ENCODE results near the gene TBX2.

Gene TBX2

GRCh38 chr17:61402978-61403800, 3.5 kb downstream of the TBX2 start:
- peak; percentile 55 for DNase-seq

- no peak for DNase-seq
Measured at GRCh38 chr17:61403801-61404662, 4.4 kb downstream of the TBX2 start.

DNA sequence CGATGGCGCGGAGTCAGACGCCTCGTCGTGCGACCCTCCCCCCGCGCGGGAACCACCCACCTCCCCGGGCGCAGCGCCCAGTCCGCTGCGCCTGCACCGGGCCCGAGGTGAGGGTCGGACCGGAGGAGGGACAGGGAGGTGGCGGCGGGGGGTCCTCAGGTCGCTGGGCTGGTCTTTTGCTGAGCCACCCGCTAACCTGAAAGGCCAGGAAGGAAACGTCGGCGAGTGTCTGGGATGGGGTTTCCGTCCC, 4.9 kb downstream of the TBX2 start:
- DNase-seq: no peak

GRCh38 chr17:61404913-61405685, 5.5 kb downstream of the TBX2 start:
- DNase-seq: no peak

GRCh38 chr17:61405686-61406536, 6.3 kb downstream of the TBX2 start:
- DNase-seq: no peak

- DNase-seq: no peak
Measured at GRCh38 chr17:61406537-61406845, 6.8 kb downstream of the TBX2 start.

- no peak for DNase-seq
Measured at GRCh38 chr17:61406971-61407911, 7.6 kb downstream of the TBX2 start.

- DNase-seq: no peak
Measured at GRCh38 chr17:61408151-61409041, 8.8 kb downstream of the TBX2 start.

DNA sequence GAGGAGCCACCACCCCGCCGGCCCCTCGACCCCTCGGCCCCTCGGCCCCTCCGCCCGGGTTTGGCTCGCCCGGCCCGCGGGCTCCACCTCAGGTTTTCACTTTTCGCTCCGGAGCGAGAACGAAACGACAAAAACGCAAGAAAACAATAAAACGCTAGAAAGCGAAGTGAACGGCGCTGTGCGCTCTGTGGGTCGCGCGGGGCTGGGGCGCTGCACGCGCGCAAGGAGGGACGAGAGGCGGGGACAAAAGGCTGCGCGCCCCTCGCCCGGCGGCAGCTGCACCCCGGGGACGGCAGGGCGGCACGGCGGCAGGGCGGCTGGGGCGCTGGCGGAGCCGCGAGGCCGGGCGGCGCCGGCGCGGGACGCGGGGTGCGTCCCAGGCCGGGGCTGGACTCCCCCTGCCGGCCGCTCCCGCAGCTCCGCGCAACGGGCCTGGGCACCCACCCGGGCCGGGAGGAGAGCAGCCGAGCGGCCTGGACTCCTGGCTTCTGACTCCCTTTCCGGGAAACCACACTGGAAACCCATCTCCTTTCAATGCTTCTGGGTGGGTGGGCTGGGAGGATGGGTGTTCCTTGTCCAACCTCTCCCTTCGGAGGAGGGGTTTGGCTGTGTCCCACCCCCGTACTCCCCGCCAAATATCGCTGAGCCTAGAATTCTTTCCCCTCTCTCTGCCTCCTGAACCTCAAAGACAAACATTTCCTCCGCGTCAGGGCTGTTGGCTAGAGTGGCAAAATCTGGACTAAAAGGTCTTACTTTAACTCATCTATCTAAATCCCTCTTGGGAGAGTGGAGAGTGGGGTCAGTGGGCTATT, 9.9 kb downstream of the TBX2 start:
- peak; percentile 69 for DNase-seq

DNA sequence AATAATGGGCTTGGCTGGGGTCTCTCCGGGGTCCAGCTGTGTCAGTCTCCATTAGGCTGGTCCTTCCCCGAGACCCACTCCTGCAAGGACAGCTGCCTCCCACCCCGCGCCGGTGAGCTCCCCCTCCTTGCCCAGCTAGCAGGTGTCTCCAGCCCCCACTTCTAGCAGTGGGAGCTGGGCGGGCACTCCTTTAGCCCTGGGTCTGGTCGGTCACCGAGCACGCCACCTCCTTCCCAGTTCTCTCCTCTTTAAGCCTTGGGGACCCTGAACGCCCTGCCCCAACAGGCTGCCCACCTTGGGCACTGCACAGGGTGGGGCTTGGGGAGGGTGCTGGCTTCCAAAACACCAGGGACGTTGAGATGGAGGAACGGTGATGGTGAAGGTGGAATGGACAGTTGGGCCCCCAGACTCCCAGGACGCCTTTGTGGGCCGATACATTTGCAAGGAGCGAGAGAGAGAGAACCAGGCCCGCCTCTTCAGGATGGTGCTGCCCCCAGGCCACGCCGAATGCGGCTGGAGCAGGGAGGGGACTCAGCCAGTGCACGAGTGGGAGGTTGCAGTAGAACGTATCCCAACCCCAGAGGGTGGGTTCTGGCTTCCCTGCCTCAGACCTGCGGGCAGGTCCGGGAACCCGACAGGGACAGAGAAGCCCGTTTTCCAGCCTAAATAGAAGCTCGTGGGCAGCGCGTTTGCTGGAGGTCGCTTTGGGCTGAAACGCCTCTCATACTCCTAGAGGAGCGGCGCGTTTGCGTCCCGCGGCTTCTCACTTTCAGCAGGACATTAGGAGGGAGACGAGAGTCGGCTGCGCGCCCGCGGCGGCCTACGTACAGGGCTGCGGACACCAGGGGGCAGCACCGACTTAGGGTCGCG, 10.7 kb downstream of the TBX2 start:
- DNase-seq: peak; percentile 55

DNA sequence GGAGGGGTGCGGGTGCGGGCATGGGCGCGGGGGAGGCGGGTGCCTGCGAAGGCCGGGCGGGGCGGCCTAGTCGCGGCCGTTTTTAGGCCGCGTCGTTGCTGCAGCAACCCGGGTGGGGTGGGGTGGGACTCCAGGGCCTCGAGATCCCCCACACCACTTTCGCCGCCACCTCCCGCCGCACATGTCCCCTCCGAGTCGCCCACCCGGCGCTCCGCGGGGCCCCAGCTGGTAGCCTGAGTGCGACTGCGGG, 11.3 kb downstream of the TBX2 start:
- no peak for DNase-seq

DNA sequence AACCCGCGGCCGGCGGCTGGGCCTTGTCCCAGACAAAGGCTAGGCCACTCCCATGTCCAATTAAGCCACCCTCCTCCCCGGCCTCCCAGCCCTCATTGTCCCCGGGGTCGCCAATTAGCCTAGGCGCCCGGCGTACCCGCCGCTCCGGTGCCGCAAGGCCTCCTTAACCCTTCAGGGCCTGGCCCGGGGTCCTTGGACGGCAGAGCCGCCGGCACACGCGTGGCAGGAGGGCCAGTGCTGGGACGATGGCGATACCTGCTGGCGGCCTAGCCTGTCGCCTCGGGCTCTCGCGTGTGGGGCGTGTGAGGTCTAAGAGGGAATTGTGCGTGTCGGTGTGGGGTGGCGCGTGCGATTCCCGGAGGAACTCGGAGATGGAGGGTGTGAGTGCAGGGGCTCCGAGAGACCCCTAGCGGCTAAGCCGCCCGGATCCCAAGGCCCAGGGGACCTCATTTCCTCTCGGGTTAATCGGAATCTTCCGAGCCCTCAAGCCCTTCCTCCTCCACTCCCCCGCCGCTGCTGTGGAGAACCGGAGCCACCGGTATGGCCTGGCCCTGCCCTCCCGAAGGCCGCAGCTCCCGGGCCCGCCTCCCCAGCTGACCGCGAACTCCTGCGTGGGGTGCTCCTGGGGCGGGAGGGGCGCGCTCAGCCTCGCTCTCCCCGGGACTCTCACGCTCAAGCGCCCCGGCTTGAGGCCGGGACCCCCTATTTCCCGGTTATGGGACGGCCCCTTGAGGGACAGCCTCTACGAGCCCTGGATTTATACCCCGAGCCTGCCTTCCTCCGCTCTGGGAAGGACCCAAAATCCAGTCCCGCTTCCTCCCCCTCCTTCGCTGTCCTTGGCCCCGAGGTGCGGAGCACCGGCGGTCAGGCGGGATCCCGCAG, 11.9 kb downstream of the TBX2 start:
- DNase-seq: peak; percentile 49

- DNase-seq: peak; percentile 77
Measured at GRCh38 chr17:61412143-61412859, 12.7 kb downstream of the TBX2 start.

- no peak for DNase-seq
Measured at GRCh38 chr17:61412860-61413660, 13.4 kb downstream of the TBX2 start.

DNA sequence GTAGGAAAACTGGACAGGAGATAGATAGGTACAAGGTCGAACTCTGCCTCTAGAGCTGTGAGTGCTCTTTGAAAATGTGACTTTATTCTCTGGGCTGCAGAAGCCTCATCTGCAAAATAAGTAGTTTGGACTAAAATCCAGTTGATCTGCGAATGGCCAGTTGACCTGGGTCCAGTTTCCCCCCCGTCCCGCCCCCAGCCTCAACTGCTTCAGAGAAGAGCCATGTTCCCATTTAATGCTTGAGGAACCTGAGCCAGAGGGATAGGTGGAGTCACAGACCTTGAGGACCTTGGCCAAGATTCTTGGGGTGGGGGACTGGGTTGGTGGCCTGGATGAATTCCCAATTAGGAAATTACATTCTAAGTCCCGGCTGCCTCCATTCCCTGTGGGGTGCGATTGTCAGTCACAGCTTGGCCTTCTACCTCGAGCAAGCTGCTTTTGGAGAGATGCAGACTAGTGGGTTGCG, 14.1 kb downstream of the TBX2 start:
- DNase-seq: no peak
